Sciatic nerve (tissue), 2 donors: ENCODE results near the gene AANAT. TPM values are rescaled to one million over a fixed set of nuclear protein-coding genes. Genes with fewer than 3 reads are reported as not detected.

Experiments
- ATAC-seq: fragments of 200-7000 bp; cut with Tn5 transposase; one replicate; pipeline ENCODE4 v1.9.1; 2020; ENCODE audit warnings: mild to moderate bottlenecking, moderate library complexity
- DNase-seq: peaks from one replicate; pipeline ENCODE4 v3.0.0-alpha.2; 2020; ENCODE audit warnings: low spot score
- intact Hi-C: fragments of 100-400 bp; cut with DNase I; formaldehyde crosslinking; loops from one replicate; pipeline ENCODE4 v1.14.2; 2022
- total RNA-seq: library from RNA; stranded (reverse); fragmentation: NEBNext Ultra II Directional; extraction: Animal tissue kit (Norgen Biotek cat#: 25700); gene quantifications from one replicate; pipeline ENCODE4 v1.2.1, GENCODE V29; 2021
- donor health status: DM: no; HTN: no; CAD: no.
- donor health status: DM: no; HTN: no; CAD: no.

The AANAT gene
- total RNA-seq, 1 donor from 2014 or later, result not detected

GRCh38 chr17:76478730-76479514, 11.5 kb downstream of the AANAT start:
- no peak for DNase-seq
- ATAC-seq, result no peak
- intact Hi-C loops, result no loop called here

GRCh38 chr17:76479515-76480060, 12.2 kb downstream of the AANAT start:
- intact Hi-C loops, result no loop called here
- DNase-seq (no peak), ATAC-seq (no peak)

- peak; percentile 75 for ATAC-seq
- DNase-seq, result no peak
Measured at GRCh38 chr17:76480632-76481031, 13.2 kb downstream of the AANAT start.

GRCh38 chr17:76481071-76481655, 13.8 kb downstream of the AANAT start:
- ATAC-seq, result peak; percentile 78
- intact Hi-C loops, result no loop called here
- DNase-seq, result no peak

More at GRCh38 chr17:76480632-76481031, 13.2 kb downstream of the AANAT start:
- intact Hi-C loops, result no loop called here

GRCh38 chr17:76484228-76484725, 16.9 kb downstream of the AANAT start:
- intact Hi-C loops, result no loop called here
- ATAC-seq (no peak), DNase-seq (no peak)

- DNase-seq, result no peak
- intact Hi-C loops, result no loop called here
- peak; percentile 61 for ATAC-seq
Measured at GRCh38 chr17:76485569-76485968, 18.2 kb downstream of the AANAT start.

GRCh38 chr17:76487451-76488192, 20.2 kb downstream of the AANAT start:
- intact Hi-C loops, result no loop called here
- no peak for ATAC-seq
- DNase-seq, result no peak

- intact Hi-C loops, result no loop called here
- ATAC-seq, result no peak
- DNase-seq, result no peak
Measured at GRCh38 chr17:76490112-76490710, 22.8 kb downstream of the AANAT start.

GRCh38 chr17:76491271-76492122, 24.1 kb downstream of the AANAT start:
- intact Hi-C loops, result no loop called here
- no peak for DNase-seq
- ATAC-seq, result no peak

- DNase-seq, result no peak
- ATAC-seq, result no peak
- intact Hi-C loops, result no loop called here
Measured at GRCh38 chr17:76492123-76492988, 25.0 kb downstream of the AANAT start.

GRCh38 chr17:76492989-76493501, 25.6 kb downstream of the AANAT start:
- ATAC-seq, result peak; percentile 82
- intact Hi-C loops, result no loop called here
- no peak for DNase-seq

- ATAC-seq, result no peak
- intact Hi-C loops, result no loop called here
- no peak for DNase-seq
Measured at GRCh38 chr17:76493505-76494167, 26.2 kb downstream of the AANAT start.

- intact Hi-C loops, result no loop called here
- no peak for DNase-seq
- ATAC-seq, result no peak
Measured at GRCh38 chr17:76495663-76496400, 28.4 kb downstream of the AANAT start.

- intact Hi-C loops, result no loop called here
- ATAC-seq, result no peak
- no peak for DNase-seq
Measured at GRCh38 chr17:76496464-76496863, 29.1 kb downstream of the AANAT start.

- intact Hi-C loops, result no loop called here
- DNase-seq (no peak), ATAC-seq (no peak)
Measured at GRCh38 chr17:76497699-76497978, 30.2 kb downstream of the AANAT start.
